ENCODE data around the gene WDR86.

GRCh38 chr7:151334628-151335027 lies 75.2 kb downstream of the WDR86 start:
- TF ChIP-seq CTCF (IDR thresholded peaks at IDR 0.05) (no peak), POLR2A (IDR thresholded peaks at IDR 0.05; ENCODE audit: low read depth) (no peak), POLR2AphosphoS5 (IDR thresholded peaks at IDR 0.05) (no peak), EP300 (IDR thresholded peaks at IDR 0.05) (no peak)

Measured in esophagus muscularis mucosa (tissue), 4 donors.